Measurements from ENCODE around the gene FAM168B.
A peak's percentile ranks its signal among the peaks of the same experiment; 100 is the strongest.
"Not testable (repeated sequence)": the region's sequence is repeated elsewhere in the genome, so short reads cannot be mapped to it uniquely, and the experiment has no call there.

FAM168B gene

GRCh38 chr2:131093006-131093695, at the start of gene FAM168B:
TSS of gene FAM168B (minus strand) at chr2:131093460. CDS start at chr2:131082646, 10,814 bp downstream.
- DNase-seq (ENCODE audit: low read depth in 2 of 2), result peak; percentile 67 to 85

- DNase-seq (ENCODE audit: low read depth in 2 of 2), result no peak
Measured at GRCh38 chr2:131142849-131143248, 49.6 kb upstream of the FAM168B start.

GRCh38 chr2:131140581-131140980, 47.3 kb upstream of the FAM168B start:
- DNase-seq (ENCODE audit: low read depth in 2 of 2), result no peak

- no peak for DNase-seq (ENCODE audit: low read depth in 2 of 2)
Measured at GRCh38 chr2:131132729-131133128, 39.5 kb upstream of the FAM168B start.

GRCh38 chr2:131130298-131130596, 37.0 kb upstream of the FAM168B start:
- no peak for DNase-seq (ENCODE audit: low read depth in 2 of 2)

- no peak for DNase-seq (ENCODE audit: low read depth in 2 of 2)
Measured at GRCh38 chr2:131127981-131128380, 34.7 kb upstream of the FAM168B start.

GRCh38 chr2:131127076-131127475, 33.8 kb upstream of the FAM168B start:
- DNase-seq (ENCODE audit: low read depth in 2 of 2), result no peak

- no peak for DNase-seq (ENCODE audit: low read depth in 2 of 2)
Measured at GRCh38 chr2:131126436-131126835, 33.2 kb upstream of the FAM168B start.

GRCh38 chr2:131125195-131125757, 32.0 kb upstream of the FAM168B start:
- no peak for DNase-seq (ENCODE audit: low read depth in 2 of 2)

- no peak for DNase-seq (ENCODE audit: low read depth in 2 of 2)
Measured at GRCh38 chr2:131123192-131123591, 29.9 kb upstream of the FAM168B start.

- DNase-seq (ENCODE audit: low read depth in 2 of 2), result no peak
Measured at GRCh38 chr2:131122496-131122895, 29.2 kb upstream of the FAM168B start.

GRCh38 chr2:131121464-131121863, 28.2 kb upstream of the FAM168B start:
- DNase-seq (ENCODE audit: low read depth in 2 of 2), result no peak

- no peak for DNase-seq (ENCODE audit: low read depth in 2 of 2)
Measured at GRCh38 chr2:131120815-131121317, 27.6 kb upstream of the FAM168B start.

- DNase-seq (ENCODE audit: low read depth in 2 of 2), result no peak
Measured at GRCh38 chr2:131115752-131116151, 22.5 kb upstream of the FAM168B start.

- DNase-seq (ENCODE audit: low read depth in 2 of 2), result not testable (repeated sequence)
Measured at GRCh38 chr2:131114950-131115349, 21.7 kb upstream of the FAM168B start.

GRCh38 chr2:131113566-131114227, 20.4 kb upstream of the FAM168B start:
- no peak for DNase-seq (ENCODE audit: low read depth in 2 of 2)

GRCh38 chr2:131112529-131112928, 19.3 kb upstream of the FAM168B start:
- DNase-seq (ENCODE audit: low read depth in 2 of 2), result no peak

- DNase-seq (ENCODE audit: low read depth in 2 of 2), result peak in 1 of 2 donors; percentile 36
Measured at GRCh38 chr2:131105950-131106801, 12.9 kb upstream of the FAM168B start.

GRCh38 chr2:131105156-131105949, 12.1 kb upstream of the FAM168B start, which contains the start of gene PLEKHB2:
TSS of gene PLEKHB2 (plus strand) at chr2:131105336. CDS start at chr2:131120942, 15,606 bp downstream.
- DNase-seq (ENCODE audit: low read depth in 2 of 2), result peak; percentile 82 to 91

GRCh38 chr2:131104487-131105155, 11.4 kb upstream of the FAM168B start:
- peak in 1 of 2 donors; percentile 19 for DNase-seq (ENCODE audit: low read depth in 2 of 2)

GRCh38 chr2:131103165-131103564, 9.9 kb upstream of the FAM168B start:
- DNase-seq (ENCODE audit: low read depth in 2 of 2), result no peak

Measured in stimulated activated CD4-positive, alpha-beta T cell treated with anti-CD3 and anti-CD28 coated beads, Interleukin-15, amount 100 ng/mL, for 48 hours (primary cell).